Ovary (tissue), 3 donors: ENCODE results near the gene TSHZ3.

Source experiments
- CTCF ChIP-seq, 3 donors: fragments of 450-650 bp in 2 of 3; fragments of 200-600 bp in 1 of 3; IDR thresholded peaks; one replicate each; pipeline versions ENCODE4 v1.5.1 to v1.8.0; 2016 to 2022; ENCODE audit warnings: antibody characterized with exemption in 3 of 3, mild to moderate bottlenecking in 1 of 3
- POLR2A ChIP-seq: fragments of 450-650 bp; IDR thresholded peaks from one replicate; pipeline ENCODE4 v1.6.1; 2017; ENCODE audit warnings: antibody characterized with exemption, mild to moderate bottlenecking, moderate library complexity
- donor health status: DM: no; HTN: no; CAD: no.

- TF ChIP-seq CTCF (IDR thresholded peaks at IDR 0.05), result no peak
- no peak for TF ChIP-seq POLR2A
These were observed 17.7 kb downstream of the TSHZ3 start for GRCh38 chr19:31331536-31331935.
